GM15510 (cell line): ENCODE data around the gene HSPG2.
"Not testable (repeated sequence)": the region's sequence is repeated elsewhere in the genome, so short reads cannot be mapped to it uniquely, and the experiment has no call there.

Experiments used
- POLR2A ChIP-seq: IDR thresholded peaks from 3 replicates; pipeline ENCODE4 v1.6.1; 2011; ENCODE audit warnings: borderline replicate concordance; ENCODE audit not compliant: insufficient read length; ENCODE audit errors: extremely low read depth

Gene HSPG2

DNA sequence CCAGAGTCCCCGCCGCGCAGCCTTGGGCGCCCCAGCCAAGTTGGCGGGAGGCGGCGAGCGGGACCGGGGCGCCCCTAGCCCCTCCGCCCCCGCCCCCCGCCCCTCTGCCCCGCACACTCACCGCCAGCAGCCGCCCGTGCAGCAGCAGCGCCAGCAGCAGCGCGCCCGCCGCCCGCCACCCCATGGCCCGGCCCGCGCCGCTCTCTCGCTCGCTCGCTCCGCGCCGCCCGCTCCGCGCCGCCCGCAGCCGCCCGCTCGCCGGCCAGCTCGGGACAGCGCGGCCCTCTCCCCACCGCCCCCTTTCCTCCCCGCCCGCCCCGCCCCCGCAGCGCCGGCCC is at the start of gene HSPG2:
HSPG2 (minus strand) TSS at position 277 of the 338 bp plus-strand sequence; CDS start at position 184, 93 bp downstream.
- TF ChIP-seq POLR2A: no peak

DNA sequence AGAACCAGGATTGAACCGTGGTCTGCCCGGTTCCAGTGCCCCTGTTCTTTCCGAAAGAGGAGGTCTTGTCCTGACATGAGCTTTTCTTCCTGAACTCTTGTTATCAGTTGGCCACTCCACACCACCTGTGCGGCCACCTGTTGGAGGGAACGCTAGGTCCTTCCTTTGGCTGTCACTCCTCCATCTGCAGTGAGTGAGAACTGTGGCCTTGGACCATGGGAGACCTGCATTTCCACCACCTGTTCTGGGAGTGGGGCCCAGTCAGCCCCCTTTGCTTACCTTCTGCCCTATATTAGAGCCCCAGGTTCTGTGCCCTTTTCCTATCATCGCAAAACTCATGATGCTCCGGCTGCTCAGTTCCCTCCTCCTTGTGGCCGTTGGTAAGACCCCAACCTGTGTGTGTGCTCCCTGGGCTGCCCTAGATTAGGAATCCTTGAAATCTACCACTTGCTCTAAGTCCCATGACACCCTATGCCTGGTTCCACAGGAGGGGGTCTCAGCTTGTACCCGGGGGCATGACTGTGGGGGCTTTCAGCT is 39.7 kb upstream of the HSPG2 start, which contains the start of gene CELA3B:
CELA3B (plus strand) TSS at position 320 of the 537 bp plus-strand sequence; CDS start at position 338, 18 bp downstream.
- not testable (repeated sequence) for TF ChIP-seq POLR2A

GRCh38 chr1:21966247-21967000 is 29.3 kb upstream of the HSPG2 start:
- no peak for TF ChIP-seq POLR2A

DNA sequence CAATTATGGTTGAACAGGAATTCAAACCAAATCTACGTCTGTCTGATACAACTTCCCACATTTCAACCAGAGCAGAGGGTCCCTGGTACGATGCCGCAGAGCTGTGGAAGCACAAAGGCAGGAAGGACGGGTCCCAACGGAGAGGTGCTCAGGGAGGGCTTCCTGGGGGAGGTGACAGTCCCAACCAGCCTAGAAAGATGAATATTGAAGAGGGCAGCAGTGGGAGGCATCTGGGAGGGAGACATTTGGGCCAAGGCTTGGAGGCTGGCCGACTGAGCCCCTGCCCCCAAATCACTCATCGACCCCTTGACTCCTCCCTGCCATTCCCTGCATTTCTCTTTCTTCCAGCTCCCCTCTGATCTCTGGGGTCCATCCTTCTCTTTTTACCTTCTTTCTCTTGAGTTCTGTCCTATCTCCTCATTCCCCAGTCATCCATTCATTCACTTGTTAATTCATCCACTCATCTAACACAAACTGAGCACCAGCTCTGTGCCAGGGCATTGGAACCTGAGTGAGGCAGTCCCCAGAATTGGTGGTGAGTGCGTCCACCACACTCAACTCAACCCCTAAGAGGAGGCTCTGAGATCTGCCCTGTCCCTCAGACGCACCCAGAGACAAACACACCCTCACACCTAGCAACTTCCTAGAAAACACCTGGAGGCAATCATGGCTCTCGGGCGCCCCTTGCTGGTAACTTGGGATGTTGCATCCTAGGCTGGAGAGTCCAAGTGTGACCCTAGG is 26.5 kb upstream of the HSPG2 start:
- no peak for TF ChIP-seq POLR2A

GRCh38 chr1:21961799-21962198 is 24.7 kb upstream of the HSPG2 start:
- TF ChIP-seq POLR2A: no peak

GRCh38 chr1:21961337-21961736 is 24.2 kb upstream of the HSPG2 start:
- no peak for TF ChIP-seq POLR2A

DNA sequence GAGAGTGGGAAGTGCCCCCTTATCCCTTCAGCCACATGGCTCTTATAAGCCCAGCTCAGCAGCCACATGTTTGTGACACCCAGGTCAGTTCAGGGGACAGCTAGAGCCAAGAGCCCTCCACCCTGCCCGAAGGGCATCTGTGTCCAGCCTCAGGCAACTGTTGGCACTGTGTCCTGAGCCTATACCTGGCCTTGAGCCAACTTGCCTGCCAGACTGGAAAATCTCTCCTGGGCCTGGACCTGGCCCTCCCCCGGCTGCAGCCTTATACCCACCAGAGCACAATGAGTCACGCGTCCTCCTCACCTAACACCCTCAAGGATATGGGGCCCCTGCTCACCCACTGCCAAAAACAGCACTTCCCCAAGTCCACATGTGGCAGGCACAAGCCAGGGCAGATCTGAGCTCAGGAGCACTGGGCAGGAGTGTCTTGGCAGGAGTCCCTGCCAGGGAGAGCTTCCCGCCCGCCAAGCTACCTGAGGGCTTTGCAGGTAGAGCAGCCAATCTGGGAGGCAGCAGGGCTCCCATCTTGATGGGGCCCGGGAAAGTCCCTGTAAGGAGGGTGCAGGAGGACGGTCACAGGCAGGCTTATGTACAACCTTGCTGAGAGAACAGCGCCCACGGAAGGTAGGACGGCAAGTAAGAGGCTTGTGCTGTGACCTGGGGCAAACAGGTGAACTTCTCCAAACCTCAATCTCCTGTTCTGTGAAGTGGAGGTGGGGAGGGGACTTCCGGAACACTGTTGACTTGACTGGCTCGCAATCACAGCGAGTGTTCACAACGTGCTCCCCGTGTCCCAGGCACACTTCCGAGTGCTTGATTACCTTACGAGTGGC is 19.8 kb upstream of the HSPG2 start:
- no peak for TF ChIP-seq POLR2A

DNA sequence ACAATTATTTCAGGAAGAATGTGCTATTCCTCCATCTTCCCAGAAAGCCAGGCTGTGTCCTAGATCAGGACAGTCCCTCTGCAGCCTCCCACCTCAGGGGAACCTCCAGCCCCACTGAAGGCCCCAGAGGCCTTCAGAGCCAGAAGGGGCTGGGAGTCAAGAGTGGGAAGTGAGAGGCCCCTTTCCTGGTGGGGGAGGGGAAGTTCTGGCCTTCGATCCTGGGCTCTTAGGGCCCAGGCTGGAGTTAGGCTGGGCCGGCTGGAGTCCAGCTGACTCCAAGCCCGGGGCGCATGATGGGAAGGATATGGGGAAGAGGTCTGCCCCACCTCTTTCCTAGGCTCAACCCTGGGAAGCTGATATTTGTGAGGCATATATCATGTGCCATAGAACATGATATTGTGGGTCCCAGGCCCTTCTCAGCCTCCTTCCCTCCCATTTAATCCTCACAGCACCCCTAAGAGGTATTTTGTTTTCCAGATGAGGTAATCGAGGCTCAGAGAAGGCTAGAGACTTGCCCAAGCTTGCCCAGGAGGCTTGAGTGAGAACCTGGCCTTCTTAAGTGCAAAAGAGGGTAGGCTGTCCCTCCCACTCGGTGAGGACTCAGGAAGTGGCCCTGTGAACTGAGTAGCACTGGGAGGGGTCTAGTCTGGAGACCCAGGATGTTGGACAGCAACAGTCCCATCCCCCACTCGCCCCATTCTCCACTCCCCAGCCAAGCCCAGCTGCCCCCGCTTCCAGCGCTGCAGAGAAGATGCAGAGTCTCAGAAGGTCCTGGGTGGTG is 18.6 kb upstream of the HSPG2 start:
- no peak for TF ChIP-seq POLR2A

DNA sequence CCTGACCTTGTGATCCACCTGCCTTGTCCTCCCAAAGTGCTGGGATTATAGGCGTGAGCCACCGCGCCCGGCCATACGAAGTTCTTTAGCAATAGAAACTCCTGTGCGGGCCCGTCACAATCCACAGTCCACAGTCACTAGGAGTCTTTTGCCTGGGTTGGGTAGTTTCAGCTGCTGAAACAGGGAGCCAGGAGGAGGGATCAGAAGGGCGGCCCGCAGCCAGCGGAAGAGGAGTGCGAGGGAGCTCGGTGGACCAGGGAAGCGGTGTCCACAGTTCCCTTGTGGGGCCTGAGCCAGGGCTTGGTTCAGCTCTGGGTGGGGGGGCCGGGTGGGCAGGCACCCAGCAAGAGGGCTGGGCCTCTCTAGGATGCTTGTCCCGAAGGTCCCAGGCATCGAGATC is 17.9 kb upstream of the HSPG2 start:
- no peak for TF ChIP-seq POLR2A

DNA sequence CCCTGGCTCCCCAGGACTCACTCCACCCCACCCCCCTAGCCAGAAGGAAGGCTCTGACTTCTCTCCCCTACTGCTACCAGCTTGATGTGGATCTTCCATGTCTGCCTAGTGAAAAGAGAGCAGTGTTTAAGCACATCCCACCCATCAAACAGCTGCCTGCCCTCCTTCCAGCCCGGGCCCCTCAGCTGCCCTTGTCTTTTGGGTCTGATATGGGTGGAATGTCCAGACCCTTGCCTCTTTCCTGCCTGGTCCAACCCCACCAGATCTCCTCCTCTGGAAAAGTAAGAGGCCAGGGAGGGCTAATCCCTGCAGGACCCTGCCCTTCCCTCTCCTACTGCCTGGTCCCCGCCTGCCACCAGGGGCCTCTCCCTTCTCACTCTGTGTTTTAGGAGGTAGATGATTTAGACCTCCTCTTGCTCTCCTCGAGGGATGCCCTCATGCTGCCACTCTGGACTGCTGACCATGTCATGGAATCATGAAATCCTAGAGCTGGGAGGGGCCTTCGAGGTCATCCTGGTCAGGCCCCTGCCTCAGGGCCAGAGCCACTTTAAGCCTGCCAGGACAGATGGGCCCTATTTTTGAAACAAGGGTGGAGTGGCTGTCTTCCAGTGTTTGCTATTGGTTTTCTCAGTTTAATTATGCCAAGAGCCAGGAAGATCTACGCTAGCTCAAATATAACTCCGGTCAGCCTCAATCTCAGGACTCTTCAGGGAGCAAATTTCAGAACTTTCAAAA is 15.8 kb upstream of the HSPG2 start:
- TF ChIP-seq POLR2A: no peak

DNA sequence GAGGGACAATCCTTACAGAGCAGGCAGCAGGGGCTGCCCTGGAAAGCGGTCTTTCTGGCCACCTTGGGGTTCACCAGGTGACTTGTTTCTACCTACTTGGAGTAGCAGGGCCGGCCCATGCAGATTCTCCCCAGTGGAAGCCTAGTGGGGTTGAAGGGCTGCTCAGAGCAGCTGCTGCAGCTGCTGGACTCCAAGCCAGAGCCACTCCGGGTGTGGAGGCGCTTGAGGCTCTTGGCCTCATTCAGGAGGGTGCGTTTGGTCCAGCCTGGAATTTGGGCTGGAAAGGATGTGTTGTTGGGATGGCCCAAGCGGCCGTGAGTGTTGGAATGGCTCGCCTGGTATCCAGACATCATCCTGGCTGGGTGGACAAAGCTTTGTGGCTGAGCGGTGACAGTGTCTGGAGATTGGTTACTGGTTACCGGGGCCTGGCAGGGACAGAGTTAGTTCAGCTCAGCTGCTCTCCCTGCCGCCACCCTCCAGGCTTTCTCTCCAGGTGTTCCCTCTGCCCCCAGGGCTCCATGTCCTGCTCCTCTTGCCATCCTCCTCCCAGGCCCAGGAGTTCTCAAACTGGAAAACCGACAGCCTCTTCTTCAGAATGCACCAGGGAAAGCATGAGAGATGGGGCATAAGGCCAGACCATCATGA is 14.2 kb upstream of the HSPG2 start:
- TF ChIP-seq POLR2A: no peak

DNA sequence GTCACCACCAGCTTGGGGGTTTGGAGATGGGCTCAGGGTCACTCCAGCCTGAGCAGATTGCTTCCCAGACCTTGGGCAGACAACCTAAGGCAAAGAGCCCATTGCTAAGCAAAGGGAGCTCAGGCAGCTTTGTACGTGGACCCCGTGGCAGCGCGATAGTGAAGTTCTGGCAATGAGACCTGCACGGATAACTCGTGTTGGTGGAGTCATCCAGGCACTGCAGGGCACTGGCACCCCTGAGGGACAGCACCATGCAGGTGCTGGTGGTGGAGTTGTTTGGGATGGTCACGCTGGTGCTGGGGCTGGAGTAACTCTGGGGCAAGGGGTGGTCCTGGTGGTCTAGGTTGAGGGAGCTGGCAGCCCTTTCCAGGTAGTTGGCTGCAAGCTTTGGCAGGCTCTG is 13.6 kb upstream of the HSPG2 start:
- TF ChIP-seq POLR2A: no peak
